MM.1S (cell line): ENCODE results near the gene RIPOR3.

Source experiments
- DNase-seq: peaks from one replicate; pipeline ENCODE4 v3.0.0-alpha.2; 2015
- H2AFZ ChIP-seq: fragments of 300-600 bp; sonication (generic); 2 replicates; pipeline ENCODE4 v1.6.0; 2016; ENCODE audit warnings: antibody characterized with exemption, low read length
- H3F3A ChIP-seq: fragments of 300-600 bp; sonication (generic); 2 replicates; pipeline ENCODE4 v1.6.1; 2016; ENCODE audit warnings: mild to moderate bottlenecking, antibody characterized with exemption, low read length, moderate library complexity, mixed read lengths; ENCODE audit not compliant: insufficient read depth
- H3K27ac ChIP-seq: fragments of 300-600 bp; sonication (generic); 2 replicates; pipeline ENCODE4 v1.5.1; 2016; ENCODE audit warnings: mild to moderate bottlenecking, low read length
- H3K27me3 ChIP-seq: fragments of 300-600 bp; sonication (generic); replicated peaks from 2 replicates; pipeline ENCODE4 v1.6.0; 2016; ENCODE audit warnings: low read length; ENCODE audit not compliant: insufficient read depth
- H3K36me3 ChIP-seq: fragments of 300-600 bp; sonication (generic); replicated peaks from 2 replicates; pipeline ENCODE4 v1.6.1; 2016; ENCODE audit warnings: mild to moderate bottlenecking, low read length, mixed read lengths; ENCODE audit not compliant: insufficient read depth
- H3K4me1 ChIP-seq: fragments of 300-600 bp; sonication (generic); 2 replicates; pipeline ENCODE4 v1.6.1; 2016; ENCODE audit warnings: low read length, mixed read lengths
- H3K4me2 ChIP-seq: fragments of 300-600 bp; sonication (generic); 2 replicates; pipeline ENCODE4 v1.6.0; 2016; ENCODE audit warnings: low read depth, low read length
- H3K4me3 ChIP-seq: fragments of 300-600 bp; sonication (generic); 2 replicates; pipeline ENCODE4 v1.5.1; 2016; ENCODE audit warnings: low read length, mixed read lengths
- H3K79me2 ChIP-seq: fragments of 300-600 bp; sonication (generic); 2 replicates; pipeline ENCODE4 v1.6.1; 2016; ENCODE audit warnings: mixed run types, low read length, mixed read lengths
- H3K9ac ChIP-seq: fragments of 300-600 bp; sonication (generic); 2 replicates; pipeline ENCODE4 v1.6.1; 2016; ENCODE audit warnings: low read length, mixed read lengths
- H3K9me2 ChIP-seq: fragments of 300-600 bp; sonication (generic); replicated peaks from 2 replicates; pipeline ENCODE4 v1.6.1; 2016; ENCODE audit warnings: mild to moderate bottlenecking, low read length, mixed read lengths; ENCODE audit not compliant: insufficient read depth
- H3K9me3 ChIP-seq: fragments of 300-600 bp; sonication (generic); replicated peaks from 2 replicates; pipeline ENCODE4 v1.6.1; 2016; ENCODE audit warnings: mild to moderate bottlenecking, low read length, mixed read lengths; ENCODE audit not compliant: insufficient read depth
- H4K20me1 ChIP-seq: fragments of 300-600 bp; sonication (generic); 2 replicates; pipeline ENCODE4 v1.6.1; 2016; ENCODE audit warnings: mild to moderate bottlenecking, low read length, moderate library complexity, mixed read lengths; ENCODE audit not compliant: insufficient read depth
- CTCF ChIP-seq: fragments of 300-600 bp; sonication (generic); IDR thresholded peaks from 2 replicates; pipeline ENCODE4 v1.5.1; 2016; ENCODE audit warnings: antibody characterized with exemption, low read length, mixed read lengths
- EZH2 ChIP-seq: fragments of 300-600 bp; sonication (generic); optimal IDR thresholded peaks from 2 replicates; pipeline ENCODE3; 2017; ENCODE audit warnings: low read depth, mild to moderate bottlenecking, antibody characterized with exemption, low read length, mixed read lengths
- EZH2phosphoT487 ChIP-seq: fragments of 300-600 bp; sonication (generic); IDR thresholded peaks from 2 replicates; pipeline ENCODE4 v1.6.1; 2018; ENCODE audit warnings: antibody characterized with exemption, low read length

The RIPOR3 gene

GRCh38 chr20:50721881-50722281 is 30.5 kb upstream of the RIPOR3 start:
- DNase-seq, result no peak
- H3K79me2 ChIP-seq, result no peaks in the 10 kb centered on the region
- no peak overlapping the region for H3K27ac ChIP-seq
- no peaks in the 10 kb centered on the region for H3K36me3 ChIP-seq
- H3K9me3 ChIP-seq, result no peaks in the 10 kb centered on the region
- no peak for TF ChIP-seq EZH2
- TF ChIP-seq CTCF, result no peak
- TF ChIP-seq EZH2phosphoT487, result no peak
- H3K4me2 ChIP-seq, result no peak overlapping the region
- no peaks in the 10 kb centered on the region for H3F3A ChIP-seq
- H3K4me3 ChIP-seq, result no peak overlapping the region
- H3K9me2 ChIP-seq, result no peaks in the 10 kb centered on the region
- no peaks in the 10 kb centered on the region for H3K27me3 ChIP-seq
- H3K4me1 ChIP-seq, result no peaks in the 10 kb centered on the region
- H4K20me1 ChIP-seq, result no peaks in the 10 kb centered on the region
- H3K9ac ChIP-seq, result no peak overlapping the region
- H2AFZ ChIP-seq, result no peak overlapping the region

- no peaks in the 10 kb centered on the region for H3F3A ChIP-seq
- H2AFZ ChIP-seq, result no peak overlapping the region
- H3K36me3 ChIP-seq, result no peaks in the 10 kb centered on the region
- no peaks in the 10 kb centered on the region for H3K9me2 ChIP-seq
- no peak overlapping the region for H3K4me3 ChIP-seq
- H3K27me3 ChIP-seq, result no peaks in the 10 kb centered on the region
- no peaks in the 10 kb centered on the region for H3K4me1 ChIP-seq
- no peak for TF ChIP-seq CTCF
- TF ChIP-seq EZH2phosphoT487, result no peak
- TF ChIP-seq EZH2, result no peak
- H4K20me1 ChIP-seq, result no peaks in the 10 kb centered on the region
- no peak overlapping the region for H3K27ac ChIP-seq
- H3K4me2 ChIP-seq, result no peak overlapping the region
- H3K79me2 ChIP-seq, result no peaks in the 10 kb centered on the region
- H3K9me3 ChIP-seq, result no peaks in the 10 kb centered on the region
- H3K9ac ChIP-seq, result no peak overlapping the region
- DNase-seq, result no peak
Observed at GRCh38 chr20:50720582-50720981, 29.2 kb upstream of the RIPOR3 start.

- H3K36me3 ChIP-seq, result no peaks in the 10 kb centered on the region
Observed at GRCh38 chr20:50720026-50720425, 28.7 kb upstream of the RIPOR3 start.

More at GRCh38 chr20:50720026-50720425, 28.7 kb upstream of the RIPOR3 start:
- H3K4me2 ChIP-seq, result no peak overlapping the region
- DNase-seq, result no peak
- H4K20me1 ChIP-seq, result no peaks in the 10 kb centered on the region
- H3F3A ChIP-seq, result no peaks in the 10 kb centered on the region
- H3K79me2 ChIP-seq, result no peaks in the 10 kb centered on the region
- H3K27ac ChIP-seq, result no peak overlapping the region
- H2AFZ ChIP-seq, result no peak overlapping the region
- H3K4me3 ChIP-seq, result no peak overlapping the region
- TF ChIP-seq EZH2phosphoT487 (no peak), CTCF (no peak)
- no peaks in the 10 kb centered on the region for H3K9me3 ChIP-seq
- H3K4me1 ChIP-seq, result no peaks in the 10 kb centered on the region
- no peaks in the 10 kb centered on the region for H3K9me2 ChIP-seq
- no peak overlapping the region for H3K9ac ChIP-seq
- no peaks in the 10 kb centered on the region for H3K27me3 ChIP-seq
